GM19463 (cell line): Measurements from ENCODE around the gene KPTN.

Source experiments
- ATAC-seq: cut with Tn5 transposase; IDR thresholded peaks from one replicate; pipeline ENCODE4 v1.9.1; 2021; ENCODE audit warnings: mild to moderate bottlenecking, moderate library complexity; ENCODE audit not compliant: unreplicated experiment

KPTN gene

GRCh38 chr19:47470447-47471195 lies 13.4 kb downstream of the KPTN start:
- ATAC-seq: no peak

DNA sequence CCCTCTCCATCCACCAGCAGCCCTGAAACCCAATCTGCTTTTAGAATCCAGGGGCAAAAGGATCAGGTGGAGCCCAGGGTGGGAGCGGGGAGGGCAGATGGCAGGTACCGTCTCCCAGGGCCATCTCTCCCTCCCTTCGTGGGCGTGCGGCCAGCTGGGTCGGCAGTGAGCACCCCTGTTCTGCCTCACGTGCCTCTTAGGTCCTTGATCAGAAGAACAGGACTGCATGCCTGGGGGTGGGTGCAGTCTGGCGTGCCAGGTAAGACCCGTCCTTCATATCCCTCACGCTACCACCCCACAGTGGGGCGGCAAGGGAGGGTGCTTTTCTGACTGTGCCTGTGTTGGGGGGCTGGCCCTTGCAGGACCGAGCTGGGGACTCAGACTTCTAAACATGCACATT lies 14.3 kb downstream of the KPTN start:
- no peak for ATAC-seq

DNA sequence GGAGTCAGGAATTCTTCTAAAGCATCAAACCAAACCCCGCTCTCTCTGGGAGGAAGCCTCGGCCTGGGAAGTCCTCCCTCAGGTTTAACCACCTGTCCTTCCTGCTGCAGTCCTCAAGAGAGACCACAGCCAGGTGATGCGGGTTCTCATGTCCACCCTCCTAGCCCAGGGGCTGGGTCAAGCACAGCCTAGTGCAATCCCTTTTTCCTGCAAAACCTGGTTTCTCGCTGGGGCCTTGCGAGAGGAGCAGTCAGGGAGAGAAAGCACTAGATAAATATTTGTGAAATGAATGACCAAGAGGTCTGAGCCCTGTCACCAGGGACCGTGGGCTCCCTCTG lies 14.7 kb downstream of the KPTN start:
- ATAC-seq: no peak

GRCh38 chr19:47467914-47468313 lies 16.1 kb downstream of the KPTN start:
- no peak for ATAC-seq

GRCh38 chr19:47465957-47466356 lies 18.1 kb downstream of the KPTN start:
- ATAC-seq: no peak

- no peak for ATAC-seq
These were observed 19.2 kb downstream of the KPTN start for GRCh38 chr19:47464675-47465419.

GRCh38 chr19:47461876-47462275 lies 22.1 kb downstream of the KPTN start:
- ATAC-seq: no peak

DNA sequence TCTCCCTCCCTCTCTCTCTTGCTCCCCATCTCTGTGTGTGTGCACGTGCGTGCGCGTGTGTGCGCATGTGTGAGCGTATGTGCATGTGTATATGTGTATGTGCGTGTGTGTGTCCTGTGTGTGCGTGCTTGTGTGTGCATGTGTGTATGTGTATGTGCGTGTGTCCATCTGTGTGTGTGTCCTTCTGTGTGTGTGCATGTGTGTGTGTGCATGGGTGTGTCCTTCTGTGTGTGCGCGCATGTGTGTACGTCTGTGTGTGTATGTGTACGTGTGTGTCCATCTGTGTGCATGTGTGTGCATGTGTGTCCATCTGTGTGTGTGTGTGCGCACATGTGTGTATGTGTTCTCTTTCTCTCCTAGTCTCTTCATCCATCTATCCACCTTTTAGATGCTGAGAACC lies 24.5 kb downstream of the KPTN start:
- ATAC-seq: no peak

DNA sequence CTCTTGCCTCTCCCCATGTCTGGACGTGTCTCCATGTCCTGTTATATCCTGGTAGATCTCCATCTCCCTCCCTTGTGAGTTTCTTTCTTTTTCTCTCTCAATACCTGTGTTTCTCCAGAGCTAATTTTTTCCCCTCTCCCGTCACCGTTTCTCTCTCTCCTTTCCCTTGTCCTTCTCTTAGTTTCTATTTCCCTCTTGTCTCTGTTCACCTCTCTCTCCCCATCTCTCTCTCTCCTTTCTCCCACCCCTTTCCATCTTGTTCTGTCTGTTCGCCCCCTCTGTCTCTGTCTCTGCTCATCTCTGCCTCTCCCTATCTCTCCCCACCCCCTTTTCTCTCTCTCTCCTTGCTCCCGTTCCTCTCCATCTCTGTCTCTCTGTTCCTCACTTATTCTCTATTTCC lies 25.3 kb downstream of the KPTN start:
- ATAC-seq: no peak

DNA sequence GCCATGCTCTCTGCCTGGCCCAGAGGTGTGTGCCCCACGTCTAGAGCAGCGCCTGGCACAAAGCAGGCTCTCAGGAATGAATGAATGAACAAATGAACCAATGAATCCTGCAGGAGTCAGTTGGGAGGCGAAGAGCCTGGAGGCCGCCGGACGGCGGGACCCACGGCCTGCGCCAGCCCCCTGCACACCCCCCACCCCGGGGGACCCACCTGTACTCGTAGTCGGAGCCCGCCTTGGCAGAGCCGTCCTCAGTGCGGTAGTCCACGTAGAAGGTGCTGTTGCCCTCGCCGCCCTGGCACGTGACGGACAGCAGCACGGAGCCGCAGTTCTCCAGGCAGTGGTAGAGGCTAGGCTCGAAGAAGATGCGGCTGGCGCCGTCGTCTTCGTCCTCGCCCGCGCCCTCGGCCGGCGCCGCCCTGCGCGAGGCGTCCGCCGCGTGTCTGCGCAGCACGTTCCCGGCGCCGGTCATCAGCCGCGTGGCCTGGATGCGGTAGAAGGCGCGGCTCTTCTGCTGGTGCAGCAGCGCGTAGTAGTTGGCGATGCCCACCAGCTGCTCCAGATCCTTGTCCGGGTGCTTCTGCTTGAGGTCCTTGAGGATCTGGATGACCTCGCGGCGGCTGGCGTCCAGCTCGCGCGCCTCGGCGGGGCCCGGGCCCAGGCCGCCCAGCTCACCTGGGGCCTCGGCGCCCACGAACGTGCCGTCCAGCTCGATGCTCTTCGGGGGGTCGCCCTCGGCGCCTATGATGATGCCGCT lies 27.1 kb downstream of the KPTN start:
- no peak for ATAC-seq

DNA sequence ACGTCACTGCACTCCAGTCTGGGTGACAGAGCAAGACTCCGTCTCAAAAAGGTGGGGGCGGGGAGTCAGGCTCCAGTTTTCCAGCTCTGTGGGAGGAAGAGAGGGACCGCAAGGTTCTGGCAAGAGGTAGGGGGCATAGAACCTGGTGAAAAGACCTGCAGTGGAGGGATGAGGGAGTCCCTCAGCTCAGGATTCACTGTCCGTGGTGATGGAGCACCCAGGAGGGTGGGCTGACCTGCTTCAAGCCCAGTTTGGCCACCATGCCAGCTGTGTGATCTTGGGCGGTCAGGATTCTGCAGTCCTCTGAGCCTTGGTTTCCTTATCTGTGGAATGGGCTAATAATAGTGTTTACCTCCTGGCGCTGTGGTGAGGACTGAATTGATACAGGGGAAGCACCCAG lies 33.5 kb downstream of the KPTN start:
- no peak for ATAC-seq

DNA sequence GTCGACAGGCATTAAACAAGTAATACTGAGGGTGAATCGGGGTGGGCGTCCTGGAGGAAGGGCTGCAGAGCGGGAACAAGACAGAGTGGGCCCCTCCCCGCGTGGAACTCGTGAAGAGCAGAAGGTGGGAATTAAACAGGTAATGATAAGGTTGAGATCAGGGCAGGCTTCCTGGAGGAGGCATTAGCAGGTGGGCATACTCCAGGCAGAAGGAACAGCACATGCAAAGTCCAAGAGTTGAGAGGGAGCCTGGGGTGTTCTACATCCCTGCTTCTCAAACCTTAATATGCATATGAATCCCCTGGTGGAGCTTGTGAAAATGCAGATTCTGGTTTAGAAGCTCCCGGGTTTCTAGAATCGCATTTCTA lies 35.7 kb downstream of the KPTN start:
- ATAC-seq: no peak

DNA sequence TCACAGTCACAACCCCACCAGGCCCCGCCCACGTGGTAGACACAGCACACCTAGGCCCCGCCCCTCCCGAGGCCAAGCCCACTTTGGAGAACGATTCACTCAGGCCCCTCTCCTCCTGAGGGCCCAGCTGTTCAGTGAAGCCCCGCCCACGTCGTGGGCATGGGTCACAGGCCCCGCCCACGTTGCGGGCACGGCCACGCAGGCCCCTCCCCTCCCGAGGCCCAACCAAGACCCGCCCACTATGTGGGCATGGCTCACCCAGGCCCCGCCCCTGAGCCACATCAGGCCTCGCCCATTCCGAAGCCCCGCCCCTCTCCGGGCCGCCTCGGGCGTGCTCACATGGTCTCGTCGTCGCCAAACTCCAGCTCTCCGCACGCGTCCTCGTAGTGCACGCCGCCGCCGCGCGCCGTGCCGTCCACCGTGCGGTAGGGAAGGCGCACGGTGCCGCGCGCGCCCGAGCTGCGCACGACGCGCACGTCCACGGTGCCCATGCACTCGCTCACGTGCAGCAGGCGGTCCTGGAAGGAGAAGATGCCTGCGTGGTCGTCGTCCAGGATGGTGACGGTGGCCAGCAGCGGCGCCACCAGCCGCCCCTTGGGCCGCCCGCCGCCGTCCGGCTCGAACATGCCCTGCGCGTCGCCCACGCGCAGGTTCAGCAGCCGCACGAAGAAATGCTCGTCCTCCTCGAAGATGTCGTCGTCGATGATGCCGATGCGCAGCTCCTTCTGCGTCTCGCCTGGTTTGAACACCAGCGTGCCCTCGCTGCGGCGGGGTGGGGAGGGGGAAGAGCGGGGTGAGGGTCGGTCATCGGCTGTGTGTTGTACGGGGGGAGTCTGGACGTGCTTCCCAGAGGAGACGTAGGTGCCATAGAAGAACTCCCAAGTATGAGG lies 36.3 kb downstream of the KPTN start:
- ATAC-seq: no peak

GRCh38 chr19:47446534-47447469 lies 37.2 kb downstream of the KPTN start:
- no peak for ATAC-seq

- ATAC-seq: no peak
These were observed 38.0 kb downstream of the KPTN start for GRCh38 chr19:47445937-47446402.

- ATAC-seq: no peak
These were observed 38.5 kb downstream of the KPTN start for GRCh38 chr19:47445527-47445926.

DNA sequence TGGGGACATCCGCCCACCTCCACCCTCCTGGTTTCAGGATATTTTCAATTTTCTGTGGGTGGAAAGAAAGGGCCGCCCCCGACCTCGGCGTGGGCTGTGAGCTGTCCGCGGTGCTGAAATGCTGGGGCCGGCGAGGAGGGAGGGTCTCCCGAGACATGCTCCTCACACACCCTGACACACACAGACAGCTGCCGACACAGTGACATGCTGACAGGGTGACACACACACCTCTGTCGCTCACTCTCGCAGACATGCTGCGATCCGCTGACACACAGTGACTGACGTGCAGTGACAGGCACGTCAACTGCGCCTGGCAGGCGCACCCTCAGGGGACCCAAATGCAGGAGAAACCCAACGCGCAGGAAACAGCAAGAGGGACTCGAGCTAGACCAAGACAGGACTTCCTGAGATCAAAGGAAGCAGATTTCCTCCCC lies 39.6 kb downstream of the KPTN start:
- no peak for ATAC-seq

GRCh38 chr19:47443331-47443730 lies 40.7 kb downstream of the KPTN start:
- ATAC-seq: no peak

DNA sequence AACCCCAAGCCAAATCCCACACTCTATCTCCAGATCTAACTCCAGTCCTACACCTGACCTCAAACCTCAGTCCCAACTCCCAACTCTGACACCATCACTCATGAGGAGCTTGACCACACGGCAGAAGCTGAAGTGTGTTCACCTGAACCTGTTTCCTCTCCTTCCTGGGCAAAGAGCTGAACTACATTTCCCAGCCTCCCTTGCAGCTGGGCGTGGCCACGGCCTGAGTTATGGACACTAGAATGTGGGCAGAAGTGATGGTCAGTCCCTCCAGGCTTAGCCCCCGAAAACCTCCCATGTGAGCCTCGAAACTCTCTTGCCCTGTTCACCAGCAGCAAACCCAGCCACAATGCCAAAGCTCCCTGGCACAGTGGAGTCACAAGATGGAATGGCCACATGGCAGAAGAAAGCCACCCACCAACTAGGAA lies 45.2 kb downstream of the KPTN start:
- ATAC-seq: no peak

DNA sequence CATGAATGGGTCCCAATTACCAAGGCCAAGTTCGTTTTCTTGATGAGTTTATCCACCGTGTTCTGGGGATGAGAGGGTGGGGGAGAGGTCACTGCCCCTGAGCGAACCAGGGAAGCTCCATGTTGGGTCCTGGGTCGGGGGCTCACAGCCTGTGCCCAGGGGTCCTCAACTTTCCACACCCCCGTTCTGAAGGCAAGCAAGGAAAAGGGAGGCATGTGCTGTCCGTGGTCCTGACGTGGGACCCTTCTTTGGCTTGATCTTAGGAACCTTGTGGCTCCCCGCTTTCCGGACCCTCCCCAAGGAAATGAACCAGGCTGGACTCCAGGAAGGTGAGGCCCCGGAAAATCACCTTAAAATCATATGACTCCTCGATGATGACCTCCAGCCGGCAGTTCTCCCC lies 46.5 kb downstream of the KPTN start:
- ATAC-seq: no peak
